ENCODE data around the gene GNB5. TPM values are rescaled to one million over a fixed set of nuclear protein-coding genes. Genes with fewer than 3 reads are reported as not detected.

The GNB5 gene
- total RNA-seq, 1 experiment from 2014 or later: 22.8 TPM

GRCh38 chr15:52113708-52114107, 77.5 kb downstream of the GNB5 start:
- intact Hi-C loops (cut with micrococcal nuclease; ENCODE audit: unreplicated experiment): no loop called here
- BruUV-seq (replicated peaks): no TSS peak
- H3K4me1 ChIP-seq (ENCODE audit: insufficient read depth, low read length, poor library complexity, severe bottlenecking): peaks cover 6% of the 10 kb centered on the region
- POLR2A ChIA-PET (ENCODE audit: low non-redundant PET): no interaction called here
- CTCF ChIA-PET: no interaction called here
- H3K9me3 ChIP-seq (ENCODE audit: low read depth, low read length, poor library complexity, severe bottlenecking): no peaks in the 10 kb centered on the region
- H3K36me3 ChIP-seq (ENCODE audit: insufficient read depth, low read length, poor library complexity, severe bottlenecking): no peaks in the 10 kb centered on the region
- H3K4me3 ChIP-seq (ENCODE audit: low read depth, low read length, poor library complexity, severe bottlenecking): no peak overlapping the region
- TF ChIP-seq EZH2 (IDR thresholded peaks at IDR 0.05; ENCODE audit: borderline replicate concordance, low read depth, low read length, poor library complexity, severe bottlenecking) (no peak), CTCF (conservative IDR thresholded peaks at IDR 0.05; ENCODE audit: low read depth, low read length) (no peak)
- H3K27me3 ChIP-seq (replicated peaks; ENCODE audit: insufficient read depth, low read depth, low read length, poor library complexity): no peaks in the 10 kb centered on the region
- H3K27ac ChIP-seq (ENCODE audit: low read depth, low read length, poor library complexity, severe bottlenecking): no peak overlapping the region
- DNase-seq (ENCODE audit: low spot score): no peak

GRCh38 chr15:52113235-52113634, 78.0 kb downstream of the GNB5 start:
- no peaks in the 10 kb centered on the region for H3K27me3 ChIP-seq (replicated peaks; ENCODE audit: insufficient read depth, low read depth, low read length, poor library complexity)
- CTCF ChIA-PET: no interaction called here
- no peak for DNase-seq (ENCODE audit: low spot score)
- no peak overlapping the region for H3K4me3 ChIP-seq (ENCODE audit: low read depth, low read length, poor library complexity, severe bottlenecking)
- BruUV-seq (replicated peaks): no TSS peak
- no peak overlapping the region for H3K27ac ChIP-seq (ENCODE audit: low read depth, low read length, poor library complexity, severe bottlenecking)
- intact Hi-C loops (cut with micrococcal nuclease; ENCODE audit: unreplicated experiment): no loop called here
- H3K36me3 ChIP-seq (ENCODE audit: insufficient read depth, low read length, poor library complexity, severe bottlenecking): no peaks in the 10 kb centered on the region
- POLR2A ChIA-PET (ENCODE audit: low non-redundant PET): no interaction called here
- peaks cover 6% of the 10 kb centered on the region for H3K4me1 ChIP-seq (ENCODE audit: insufficient read depth, low read length, poor library complexity, severe bottlenecking)
- no peak for TF ChIP-seq EZH2 (IDR thresholded peaks at IDR 0.05; ENCODE audit: borderline replicate concordance, low read depth, low read length, poor library complexity, severe bottlenecking)
- TF ChIP-seq CTCF (conservative IDR thresholded peaks at IDR 0.05; ENCODE audit: low read depth, low read length): no peak
- H3K9me3 ChIP-seq (ENCODE audit: low read depth, low read length, poor library complexity, severe bottlenecking): no peaks in the 10 kb centered on the region

GRCh38 chr15:52112203-52112750, 78.9 kb downstream of the GNB5 start:
- H3K27me3 ChIP-seq (replicated peaks; ENCODE audit: insufficient read depth, low read depth, low read length, poor library complexity): no peaks in the 10 kb centered on the region
- H3K9me3 ChIP-seq (ENCODE audit: low read depth, low read length, poor library complexity, severe bottlenecking): no peaks in the 10 kb centered on the region
- no peak overlapping the region for H3K27ac ChIP-seq (ENCODE audit: low read depth, low read length, poor library complexity, severe bottlenecking)
- H3K4me3 ChIP-seq (ENCODE audit: low read depth, low read length, poor library complexity, severe bottlenecking): peak overlapping the region; percentile 35
- DNase-seq (ENCODE audit: low spot score): no peak
- ChIA-PET CTCF (no interaction called here), POLR2A (ENCODE audit: low non-redundant PET) (interaction anchor here (0.6 to 0.7 kb wide), 2 partner anchors 42 to 130 kb away, joined by 3 to 5 read pairs; no protein-coding TSS in a partner anchor)
- no TSS peak for BruUV-seq (replicated peaks)
- peaks cover 6% of the 10 kb centered on the region for H3K4me1 ChIP-seq (ENCODE audit: insufficient read depth, low read length, poor library complexity, severe bottlenecking)
- TF ChIP-seq EZH2 (IDR thresholded peaks at IDR 0.05; ENCODE audit: borderline replicate concordance, low read depth, low read length, poor library complexity, severe bottlenecking) (no peak), CTCF (conservative IDR thresholded peaks at IDR 0.05; ENCODE audit: low read depth, low read length) (no peak)
- intact Hi-C loops (cut with micrococcal nuclease; ENCODE audit: unreplicated experiment): no loop called here
- H3K36me3 ChIP-seq (ENCODE audit: insufficient read depth, low read length, poor library complexity, severe bottlenecking): no peaks in the 10 kb centered on the region

Data from A673 (cell line).